Prostate gland (tissue), 2 donors: Measurements from ENCODE around the gene ODC1.

Experiments
- CTCF ChIP-seq, 4 experiments: fragments of 200-600 bp in 2 of 4; fragments of 450-650 bp in 2 of 4; sonication (generic) in 2 of 4; IDR thresholded peaks; 1 replicate in 3 of 4; 2 replicates in 1 of 4; pipeline ENCODE4 v1.5.1; 2016 to 2019; ENCODE audit warnings: antibody characterized with exemption in 4 of 4, mild to moderate bottlenecking in 2 of 4, moderate library complexity in 2 of 4
- POLR2AphosphoS5 ChIP-seq: sonication (generic); formaldehyde crosslinking; IDR thresholded peaks from one replicate; pipeline ENCODE4 v1.6.1; 2017; ENCODE audit warnings: antibody characterized with exemption

GRCh38 chr2:10396464-10396863, 51.7 kb downstream of the ODC1 start:
- TF ChIP-seq CTCF (IDR thresholded peaks at IDR 0.05) (no peak), POLR2AphosphoS5 (no peak)
